Mucosa of descending colon (tissue), 3 donors: ENCODE measurements around the gene ABHD1. TPM values are rescaled to one million over a fixed set of nuclear protein-coding genes. Genes with fewer than 3 reads are reported as not detected.
A peak's percentile ranks its signal among the peaks of the same experiment; 100 is the strongest.
"Not testable (repeated sequence)": the region's sequence is repeated elsewhere in the genome, so short reads cannot be mapped to it uniquely, and the experiment has no call there.

Experiments
- ATAC-seq: fragments of 200-7000 bp; cut with Tn5 transposase; one replicate; pipeline ENCODE4 v1.9.1; 2020; ENCODE audit warnings: mild to moderate bottlenecking, moderate library complexity
- DNase-seq, 3 donors: peaks; one replicate each; pipeline ENCODE4 v3.0.0-alpha.2; 2020
- H3K36me3 ChIP-seq: fragments of 200-600 bp; one replicate; pipeline ENCODE4 v1.8.0; 2021; ENCODE audit warnings: low read depth, mild to moderate bottlenecking
- H3K4me1 ChIP-seq: fragments of 200-600 bp; one replicate; pipeline ENCODE4 v1.8.0; 2021; ENCODE audit warnings: low read depth, mild to moderate bottlenecking
- H3K4me3 ChIP-seq: fragments of 200-600 bp; one replicate; pipeline ENCODE4 v1.8.0; 2021; ENCODE audit warnings: mild to moderate bottlenecking
- H3K9me3 ChIP-seq: fragments of 200-600 bp; one replicate; pipeline ENCODE4 v1.8.0; 2021; ENCODE audit warnings: mild to moderate bottlenecking
- CTCF ChIP-seq: fragments of 200-600 bp; IDR thresholded peaks from one replicate; pipeline ENCODE4 v1.8.0; 2022; ENCODE audit warnings: antibody characterized with exemption, mild to moderate bottlenecking
- intact Hi-C, 2 donors: fragments of 100-400 bp; cut with DNase I in 1 of 2; cut with micrococcal nuclease in 1 of 2; formaldehyde crosslinking; loops; one replicate each; pipeline versions ENCODE4 v1.11.0 to v1.11.1; 2022; cut with DNase I, micrococcal nuclease
- long read RNA-seq, 2 donors: library from polyadenylated mRNA; unstranded; transcript quantifications; one replicate each; pipeline ENCODE4 v2.0.0, GENCODE V29; 2019 to 2021
- total RNA-seq, 3 donors: library from RNA; stranded (reverse); fragmentation: NEBNext Ultra II Directional in 2 of 3; extraction: Animal tissue kit (Norgen Biotek cat#: 25700) in 2 of 3; gene quantifications; one replicate each; pipeline versions ENCODE4 v1.2.1 to v1.2.4, GENCODE V29; 2021 to 2023
- donor health status: DM: no; HTN: no; CAD: no; lungs with moderate emphysema.
- donor health status: DM: no; HTN: no; CAD: no.
- donor health status: DM: no; HTN: yes; CAD: no.

The ABHD1 gene
- under 1 TPM in 2 of 3 donors, not detected in 1; 0.19 to 0.22 TPM for total RNA-seq
- long read RNA-seq, donor 1 = 0 reads
- long read RNA-seq, donor 2 = 0 reads

- DNase-seq = peak; percentile 73 to 79 (median 78)
- no peaks in the 10 kb centered on the region for H3K9me3 ChIP-seq
- H3K36me3 ChIP-seq = no peaks in the 10 kb centered on the region
- H3K4me3 ChIP-seq = no peak within 1 kb of the TSS
- ATAC-seq = peak; percentile 87
- intact Hi-C loops = no loop called here
- H3K4me1 ChIP-seq = peaks cover 5% of the 10 kb centered on the region
- no peak for TF ChIP-seq CTCF
Observed at GRCh38 chr2:27123302-27124150, at the start of gene ABHD1. Gene ABHD1, plus strand, starts transcription at chr2:27123815. Its CDS starts 134 bp downstream, at chr2:27123949.

- DNase-seq (peak; percentile 65 to 71 (median 71)), ATAC-seq (no peak)
- Histone ChIP-seq H3K36me3 (no peaks in the 10 kb centered on the region), H3K4me1 (peaks cover 21% of the 10 kb centered on the region), H3K9me3 (no peaks in the 10 kb centered on the region), H3K4me3 (no peak overlapping the region)
- no peak for TF ChIP-seq CTCF
- intact Hi-C loops = no loop called here
Observed at GRCh38 chr2:27074738-27075565, 48.7 kb upstream of the ABHD1 start.

- DNase-seq, ATAC-seq: not testable (repeated sequence)
Observed at GRCh38 chr2:27075566-27075871, 48.1 kb upstream of the ABHD1 start.

GRCh38 chr2:27076323-27076722 is 47.3 kb upstream of the ABHD1 start:
- no peak for DNase-seq
- Histone ChIP-seq H3K36me3 (no peaks in the 10 kb centered on the region), H3K4me3 (no peak overlapping the region), H3K9me3 (no peaks in the 10 kb centered on the region), H3K4me1 (peaks cover 19% of the 10 kb centered on the region)
- intact Hi-C loops = no loop called here
- no peak for TF ChIP-seq CTCF
- ATAC-seq = no peak

More at GRCh38 chr2:27075566-27075871, 48.1 kb upstream of the ABHD1 start:
- H3K4me3 ChIP-seq, H3K36me3 ChIP-seq, H3K9me3 ChIP-seq, intact Hi-C loops: not testable (repeated sequence)
- peaks cover 17% of the 10 kb centered on the region for H3K4me1 ChIP-seq

GRCh38 chr2:27077231-27077630 is 46.4 kb upstream of the ABHD1 start:
- H3K4me1 ChIP-seq = peaks cover 28% of the 10 kb centered on the region
- ATAC-seq = no peak
- TF ChIP-seq CTCF = no peak
- DNase-seq = no peak
- no peaks in the 10 kb centered on the region for H3K9me3 ChIP-seq
- no peaks in the 10 kb centered on the region for H3K36me3 ChIP-seq
- no peak overlapping the region for H3K4me3 ChIP-seq
- intact Hi-C loops = no loop called here
